ENCODE results near the gene ZIC3.

The ZIC3 gene

GRCh38 chrX:137566746-137567679 lies 1.1 kb downstream of the ZIC3 start:
- no peak for DNase-seq (ENCODE audit: low read depth)
- TF ChIP-seq CTCF (IDR thresholded peaks at IDR 0.05; ENCODE audit: low read depth, low read length, missing control alignments): no peak
- no peak overlapping the region for H3K4me3 ChIP-seq (ENCODE audit: low read depth, low read length)

DNA sequence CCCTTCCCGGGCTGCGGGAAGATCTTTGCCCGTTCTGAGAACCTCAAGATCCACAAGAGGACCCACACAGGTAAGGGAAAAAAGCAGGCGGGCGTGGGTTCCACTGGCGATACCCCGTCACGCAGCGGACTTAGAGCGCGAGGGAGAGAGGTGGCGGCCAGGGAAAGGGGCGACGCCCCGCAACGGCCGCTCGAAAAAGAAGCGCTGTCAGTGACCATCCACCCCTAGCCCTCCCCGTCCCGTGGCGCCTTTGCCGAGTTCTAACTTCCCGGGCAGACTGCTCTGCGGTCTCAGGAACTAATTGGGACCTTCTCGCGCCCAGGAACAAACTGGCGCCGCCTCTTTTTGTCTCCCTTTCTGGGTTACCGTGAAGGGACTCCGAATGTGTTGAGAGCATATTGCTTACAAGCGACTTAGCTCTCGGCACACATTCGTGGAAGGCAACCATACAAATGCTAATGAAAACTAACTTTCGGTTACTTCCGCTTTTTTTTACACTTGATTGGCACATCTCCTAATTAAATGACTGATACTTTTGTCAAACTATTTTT lies 1.8 kb downstream of the ZIC3 start:
- TF ChIP-seq CTCF (IDR thresholded peaks at IDR 0.05; ENCODE audit: low read depth, low read length, missing control alignments): no peak
- DNase-seq (ENCODE audit: low read depth): no peak
- H3K4me3 ChIP-seq (ENCODE audit: low read depth, low read length): no peak overlapping the region

DNA sequence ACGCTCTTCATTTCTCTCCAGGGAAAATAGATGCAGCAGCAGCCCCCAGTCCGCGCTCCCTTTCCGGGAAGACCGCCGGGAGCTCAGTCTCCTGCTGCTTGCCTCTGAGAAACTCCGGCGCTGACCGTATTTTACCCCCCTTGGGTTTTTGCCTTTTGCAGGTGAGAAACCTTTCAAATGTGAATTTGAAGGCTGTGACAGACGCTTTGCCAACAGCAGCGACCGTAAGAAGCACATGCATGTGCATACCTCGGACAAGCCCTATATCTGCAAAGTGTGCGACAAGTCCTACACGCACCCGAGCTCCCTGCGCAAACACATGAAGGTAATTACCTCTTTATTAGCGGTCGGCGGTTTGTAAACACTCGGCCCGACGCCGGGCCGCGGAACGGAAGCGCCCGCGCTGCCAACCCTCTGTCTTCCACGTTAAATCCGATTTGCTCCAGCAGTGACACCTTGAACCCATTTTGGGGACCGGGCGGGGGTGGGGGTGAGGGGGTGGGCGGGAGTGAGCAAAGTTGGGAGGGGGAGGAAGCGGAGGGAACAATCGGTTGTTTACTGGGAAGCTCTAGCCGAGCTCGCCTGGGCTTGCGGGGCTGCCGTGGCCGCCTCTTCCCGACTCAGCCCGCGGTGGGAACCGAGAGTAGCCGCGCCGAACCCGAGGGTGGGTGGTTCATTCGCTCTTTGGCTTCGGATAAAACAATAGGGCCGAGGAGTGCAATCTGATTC lies 3.0 kb downstream of the ZIC3 start:
- no peak overlapping the region for H3K4me3 ChIP-seq (ENCODE audit: low read depth, low read length)
- no peak for DNase-seq (ENCODE audit: low read depth)
- TF ChIP-seq CTCF (IDR thresholded peaks at IDR 0.05; ENCODE audit: low read depth, low read length, missing control alignments): no peak

- no peak overlapping the region for H3K4me3 ChIP-seq (ENCODE audit: low read depth, low read length)
- no peak for DNase-seq (ENCODE audit: low read depth)
- TF ChIP-seq CTCF (IDR thresholded peaks at IDR 0.05; ENCODE audit: low read depth, low read length, missing control alignments): no peak
Observed at GRCh38 chrX:137569470-137569891, 3.6 kb downstream of the ZIC3 start.

DNA sequence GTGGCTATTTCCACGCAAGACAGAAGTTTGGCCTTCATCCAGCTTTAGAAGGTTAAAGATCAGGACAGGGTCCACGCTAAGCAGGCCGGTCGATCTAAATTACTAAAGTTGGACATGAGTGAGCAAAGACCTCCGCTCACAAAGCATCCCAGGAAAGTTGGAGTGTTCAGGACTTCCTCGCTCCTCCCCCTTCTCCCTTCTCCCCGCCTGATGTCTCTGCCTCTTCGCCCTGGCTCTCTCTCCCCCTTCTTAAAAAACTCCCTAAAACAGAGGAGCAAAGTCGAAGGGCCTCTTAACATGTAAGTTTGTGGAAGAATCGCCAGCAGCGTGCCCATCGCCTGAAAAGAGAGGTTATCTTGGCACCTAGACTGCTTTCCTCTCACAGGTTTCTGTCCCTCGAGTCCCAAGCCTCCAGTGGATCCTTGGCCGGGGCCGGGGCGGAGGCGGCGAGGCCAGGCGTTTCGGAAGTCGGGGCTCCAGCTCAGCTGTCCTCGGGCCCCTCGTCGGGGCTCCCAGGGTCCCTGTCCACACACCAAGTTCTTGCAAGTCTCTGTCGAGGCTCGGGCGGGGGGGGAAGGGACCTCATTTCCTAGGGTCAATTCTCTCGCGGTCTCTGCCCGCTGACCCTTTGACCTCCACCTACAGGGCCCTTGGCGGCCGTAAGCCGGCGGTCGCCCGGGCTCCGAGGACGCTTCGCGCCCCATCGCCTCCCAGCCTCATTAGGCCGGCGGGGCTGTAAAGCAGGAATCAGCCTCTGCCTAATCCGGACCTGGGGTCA lies 7.6 kb downstream of the ZIC3 start:
- H3K4me3 ChIP-seq (ENCODE audit: low read depth, low read length): no peak overlapping the region
- no peak for DNase-seq (ENCODE audit: low read depth)
- no peak for TF ChIP-seq CTCF (IDR thresholded peaks at IDR 0.05; ENCODE audit: low read depth, low read length, missing control alignments)

GRCh38 chrX:137574102-137574783 lies 8.3 kb downstream of the ZIC3 start:
- no peak for DNase-seq (ENCODE audit: low read depth)
- no peak overlapping the region for H3K4me3 ChIP-seq (ENCODE audit: low read depth, low read length)
- TF ChIP-seq CTCF (IDR thresholded peaks at IDR 0.05; ENCODE audit: low read depth, low read length, missing control alignments): no peak
